ENCODE measurements around the gene MTMR3.

MTMR3 gene

GRCh38 chr22:30017375-30018223 lies 134.6 kb downstream of the MTMR3 start:
- peaks cover 81 to 96% of the 10 kb centered on the region in 2 donors for H3K36me3 ChIP-seq (ENCODE audit: control insufficient read depth in 1 of 2, insufficient read depth in 2 of 2, low read length in 2 of 2)
- no peak overlapping the region for H3K27ac ChIP-seq (ENCODE audit: low read length)
- no peaks in the 10 kb centered on the region for H3K9me3 ChIP-seq (ENCODE audit: control insufficient read depth in 1 of 2, low read length in 2 of 2)

GRCh38 chr22:30020511-30020910 lies 137.5 kb downstream of the MTMR3 start:
- Histone ChIP-seq H3K36me3 (ENCODE audit: control insufficient read depth in 1 of 2, insufficient read depth in 2 of 2, low read length in 2 of 2) (peaks cover 90 to 93% of the 10 kb centered on the region in 2 donors), H3K4me1 (ENCODE audit: control insufficient read depth in 1 of 2, insufficient read depth in 2 of 2, low read length in 2 of 2) (no peaks in the 10 kb centered on the region), H3K27ac (ENCODE audit: low read length) (no peak overlapping the region)

More at GRCh38 chr22:30017375-30018223, 134.6 kb downstream of the MTMR3 start:
- Histone ChIP-seq H3K4me3 (ENCODE audit: low read depth in 1 of 2, low read length in 2 of 2) (no peak overlapping the region), H3K27me3 (ENCODE audit: low read depth, low read length) (no peaks in the 10 kb centered on the region), H3K4me1 (ENCODE audit: control insufficient read depth in 1 of 2, insufficient read depth in 2 of 2, low read length in 2 of 2) (no peaks in the 10 kb centered on the region)

DNA sequence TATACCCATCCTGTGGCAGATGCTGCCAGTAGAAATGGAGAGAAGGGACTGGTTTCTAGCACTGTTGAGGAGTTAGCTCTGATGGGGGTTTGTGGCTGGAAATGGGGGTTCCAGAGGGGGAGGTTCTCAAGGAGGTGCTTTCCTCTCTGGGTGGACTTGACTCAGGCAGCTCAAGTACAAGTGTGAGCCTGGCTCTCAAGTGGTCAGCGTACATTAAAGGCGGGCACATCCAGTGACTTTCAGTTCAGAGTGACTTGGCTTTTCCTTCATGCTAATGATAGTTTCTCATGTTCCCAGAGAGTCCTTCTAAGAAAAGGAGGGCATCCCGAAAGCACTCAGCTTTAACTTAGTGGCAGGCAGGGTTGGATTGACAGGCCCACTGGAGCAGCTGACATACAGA lies 138.4 kb downstream of the MTMR3 start:
- no peaks in the 10 kb centered on the region for H3K27me3 ChIP-seq (ENCODE audit: low read depth, low read length)
- peaks cover 90 to 93% of the 10 kb centered on the region in 2 donors for H3K36me3 ChIP-seq (ENCODE audit: control insufficient read depth in 1 of 2, insufficient read depth in 2 of 2, low read length in 2 of 2)
- H3K27ac ChIP-seq (ENCODE audit: low read length): no peak overlapping the region
- H3K4me3 ChIP-seq (ENCODE audit: low read depth in 1 of 2, low read length in 2 of 2): no peak overlapping the region
- no peaks in the 10 kb centered on the region for H3K9me3 ChIP-seq (ENCODE audit: control insufficient read depth in 1 of 2, low read length in 2 of 2)
- H3K4me1 ChIP-seq (ENCODE audit: control insufficient read depth in 1 of 2, insufficient read depth in 2 of 2, low read length in 2 of 2): no peaks in the 10 kb centered on the region

More at GRCh38 chr22:30020511-30020910, 137.5 kb downstream of the MTMR3 start:
- Histone ChIP-seq H3K4me3 (ENCODE audit: low read depth in 1 of 2, low read length in 2 of 2) (no peak overlapping the region), H3K9me3 (ENCODE audit: control insufficient read depth in 1 of 2, low read length in 2 of 2) (no peaks in the 10 kb centered on the region), H3K27me3 (ENCODE audit: low read depth, low read length) (no peaks in the 10 kb centered on the region)

GRCh38 chr22:30021881-30022619 lies 139.1 kb downstream of the MTMR3 start:
- peaks cover 90 to 93% of the 10 kb centered on the region in 2 donors for H3K36me3 ChIP-seq (ENCODE audit: control insufficient read depth in 1 of 2, insufficient read depth in 2 of 2, low read length in 2 of 2)
- no peak overlapping the region for H3K4me3 ChIP-seq (ENCODE audit: low read depth in 1 of 2, low read length in 2 of 2)
- H3K9me3 ChIP-seq (ENCODE audit: control insufficient read depth in 1 of 2, low read length in 2 of 2): no peaks in the 10 kb centered on the region
- no peaks in the 10 kb centered on the region for H3K4me1 ChIP-seq (ENCODE audit: control insufficient read depth in 1 of 2, insufficient read depth in 2 of 2, low read length in 2 of 2)
- no peaks in the 10 kb centered on the region for H3K27me3 ChIP-seq (ENCODE audit: low read depth, low read length)
- H3K27ac ChIP-seq (ENCODE audit: low read length): no peak overlapping the region

DNA sequence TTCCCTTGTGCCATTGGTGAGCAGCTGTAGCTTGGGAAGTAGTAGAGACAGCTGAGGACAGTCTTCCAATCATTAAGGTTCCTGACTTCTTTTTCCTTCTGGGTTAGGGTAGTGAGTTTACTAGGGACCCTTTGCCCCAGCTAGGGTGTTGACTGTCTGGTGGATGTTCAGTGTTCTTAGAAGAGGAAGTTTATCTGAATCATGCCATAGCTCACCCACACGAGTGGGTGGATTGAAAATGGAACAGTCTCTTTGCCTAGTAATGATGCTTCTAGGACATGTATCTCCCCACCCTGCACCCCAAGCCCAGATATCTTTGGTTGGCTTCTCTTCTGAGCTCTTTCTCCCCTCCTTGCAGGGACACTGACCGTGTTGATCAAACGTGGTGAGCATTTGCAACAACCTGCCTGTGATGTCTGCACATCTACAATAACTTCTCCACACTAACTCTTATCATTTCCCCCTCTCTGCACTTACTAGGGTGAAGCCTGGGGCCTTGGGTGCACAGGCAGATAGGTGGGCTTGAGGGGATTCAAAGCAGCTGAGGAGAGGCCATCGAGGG lies 140.2 kb downstream of the MTMR3 start:
- H3K27me3 ChIP-seq (ENCODE audit: low read depth, low read length): no peaks in the 10 kb centered on the region
- no peaks in the 10 kb centered on the region for H3K9me3 ChIP-seq (ENCODE audit: control insufficient read depth in 1 of 2, low read length in 2 of 2)
- H3K27ac ChIP-seq (ENCODE audit: low read length): no peak overlapping the region
- H3K4me3 ChIP-seq (ENCODE audit: low read depth in 1 of 2, low read length in 2 of 2): no peak overlapping the region
- peaks cover 81 to 88% of the 10 kb centered on the region in 2 donors for H3K36me3 ChIP-seq (ENCODE audit: control insufficient read depth in 1 of 2, insufficient read depth in 2 of 2, low read length in 2 of 2)
- H3K4me1 ChIP-seq (ENCODE audit: control insufficient read depth in 1 of 2, insufficient read depth in 2 of 2, low read length in 2 of 2): no peaks in the 10 kb centered on the region

GRCh38 chr22:30024231-30024630 lies 141.3 kb downstream of the MTMR3 start:
- Histone ChIP-seq H3K4me1 (ENCODE audit: control insufficient read depth in 1 of 2, insufficient read depth in 2 of 2, low read length in 2 of 2) (no peaks in the 10 kb centered on the region), H3K4me3 (ENCODE audit: low read depth in 1 of 2, low read length in 2 of 2) (no peak overlapping the region), H3K27ac (ENCODE audit: low read length) (no peak overlapping the region), H3K9me3 (ENCODE audit: control insufficient read depth in 1 of 2, low read length in 2 of 2) (no peaks in the 10 kb centered on the region), H3K27me3 (ENCODE audit: low read depth, low read length) (no peaks in the 10 kb centered on the region), H3K36me3 (ENCODE audit: control insufficient read depth in 1 of 2, insufficient read depth in 2 of 2, low read length in 2 of 2) (peaks cover 75 to 89% of the 10 kb centered on the region in 2 donors)

DNA sequence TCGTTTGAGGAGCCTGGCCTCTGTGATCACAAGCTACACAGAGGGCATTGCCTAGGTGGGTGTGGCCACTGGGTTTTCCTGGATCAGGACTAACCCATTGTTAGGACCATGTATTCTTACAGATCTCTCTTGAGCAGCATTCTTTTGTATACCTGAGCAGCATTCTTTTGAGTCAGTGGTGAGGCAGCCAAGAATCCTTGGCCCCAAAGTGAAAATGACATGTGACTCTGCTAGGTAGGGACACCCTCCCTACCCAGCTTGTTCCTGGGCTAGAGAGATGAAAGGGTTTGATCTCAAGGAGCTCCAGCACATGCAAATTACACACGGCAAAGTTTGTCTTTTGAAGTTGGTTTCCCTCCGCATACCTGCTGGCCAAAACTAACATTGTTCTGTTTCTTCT lies 142.2 kb downstream of the MTMR3 start:
- Histone ChIP-seq H3K27me3 (ENCODE audit: low read depth, low read length) (no peaks in the 10 kb centered on the region), H3K9me3 (ENCODE audit: control insufficient read depth in 1 of 2, low read length in 2 of 2) (no peaks in the 10 kb centered on the region), H3K27ac (ENCODE audit: low read length) (no peak overlapping the region), H3K4me1 (ENCODE audit: control insufficient read depth in 1 of 2, insufficient read depth in 2 of 2, low read length in 2 of 2) (no peaks in the 10 kb centered on the region), H3K36me3 (ENCODE audit: control insufficient read depth in 1 of 2, insufficient read depth in 2 of 2, low read length in 2 of 2) (peaks cover 66 to 84% of the 10 kb centered on the region in 2 donors), H3K4me3 (ENCODE audit: low read depth in 1 of 2, low read length in 2 of 2) (no peak overlapping the region)

GRCh38 chr22:30026756-30027155 lies 143.8 kb downstream of the MTMR3 start:
- Histone ChIP-seq H3K36me3 (ENCODE audit: control insufficient read depth in 1 of 2, insufficient read depth in 2 of 2, low read length in 2 of 2) (peaks cover 52 to 69% of the 10 kb centered on the region in 2 donors), H3K4me1 (ENCODE audit: control insufficient read depth in 1 of 2, insufficient read depth in 2 of 2, low read length in 2 of 2) (no peaks in the 10 kb centered on the region), H3K27me3 (ENCODE audit: low read depth, low read length) (no peaks in the 10 kb centered on the region), H3K27ac (ENCODE audit: low read length) (no peak overlapping the region), H3K4me3 (ENCODE audit: low read depth in 1 of 2, low read length in 2 of 2) (no peak overlapping the region), H3K9me3 (ENCODE audit: control insufficient read depth in 1 of 2, low read length in 2 of 2) (no peaks in the 10 kb centered on the region)

DNA sequence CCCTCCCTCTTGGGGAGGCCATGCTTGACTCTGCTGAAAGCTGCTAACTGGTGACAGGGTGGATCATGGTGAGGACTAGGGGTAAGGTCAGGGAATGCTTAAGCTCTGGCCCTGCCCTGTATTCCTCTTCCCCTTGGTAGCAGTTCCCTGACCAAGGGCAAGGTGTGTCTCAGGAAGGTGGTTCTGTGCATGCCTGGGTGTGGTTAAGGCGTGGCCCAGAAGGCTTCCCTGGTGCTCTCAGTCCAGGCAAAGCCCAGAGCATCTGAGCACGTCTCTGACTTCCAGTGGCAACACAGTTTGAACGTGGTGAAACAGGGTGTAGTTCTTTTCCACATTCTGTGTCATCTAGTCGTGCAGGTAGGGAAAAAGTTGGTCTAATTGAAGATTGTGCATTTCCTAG lies 144.2 kb downstream of the MTMR3 start:
- Histone ChIP-seq H3K4me3 (ENCODE audit: low read depth in 1 of 2, low read length in 2 of 2) (no peak overlapping the region), H3K27me3 (ENCODE audit: low read depth, low read length) (no peaks in the 10 kb centered on the region), H3K27ac (ENCODE audit: low read length) (no peak overlapping the region), H3K36me3 (ENCODE audit: control insufficient read depth in 1 of 2, insufficient read depth in 2 of 2, low read length in 2 of 2) (peaks cover 48 to 65% of the 10 kb centered on the region in 2 donors), H3K9me3 (ENCODE audit: control insufficient read depth in 1 of 2, low read length in 2 of 2) (no peaks in the 10 kb centered on the region), H3K4me1 (ENCODE audit: control insufficient read depth in 1 of 2, insufficient read depth in 2 of 2, low read length in 2 of 2) (no peaks in the 10 kb centered on the region)

DNA sequence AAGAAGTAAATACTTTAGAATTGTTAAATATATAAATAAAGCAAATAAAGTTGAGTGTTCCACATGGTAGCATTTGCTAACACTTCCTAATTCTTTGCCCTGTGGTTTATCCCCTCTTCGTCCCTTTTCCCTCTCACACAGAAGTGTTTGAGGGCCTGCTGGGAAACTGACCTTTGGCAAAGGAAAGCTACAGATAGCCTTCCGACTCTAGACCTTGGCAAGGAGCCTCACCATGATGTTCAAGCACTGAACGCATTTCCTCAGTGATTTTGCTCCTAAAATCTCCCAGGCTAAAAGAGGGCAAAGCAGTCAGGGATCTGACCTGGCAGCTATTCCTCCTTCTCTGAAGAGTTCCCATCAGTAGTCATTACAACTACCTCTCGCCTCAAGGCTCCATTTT lies 144.8 kb downstream of the MTMR3 start:
- H3K27ac ChIP-seq (ENCODE audit: low read length): no peak overlapping the region
- H3K9me3 ChIP-seq (ENCODE audit: control insufficient read depth in 1 of 2, low read length in 2 of 2): no peaks in the 10 kb centered on the region
- H3K27me3 ChIP-seq (ENCODE audit: low read depth, low read length): no peaks in the 10 kb centered on the region
- H3K36me3 ChIP-seq (ENCODE audit: control insufficient read depth in 1 of 2, insufficient read depth in 2 of 2, low read length in 2 of 2): peaks cover 41 to 59% of the 10 kb centered on the region in 2 donors
- H3K4me1 ChIP-seq (ENCODE audit: control insufficient read depth in 1 of 2, insufficient read depth in 2 of 2, low read length in 2 of 2): no peaks in the 10 kb centered on the region
- H3K4me3 ChIP-seq (ENCODE audit: low read depth in 1 of 2, low read length in 2 of 2): no peak overlapping the region

- Histone ChIP-seq H3K27me3 (ENCODE audit: low read depth, low read length) (no peaks in the 10 kb centered on the region), H3K4me3 (ENCODE audit: low read depth in 1 of 2, low read length in 2 of 2) (no peak overlapping the region), H3K27ac (ENCODE audit: low read length) (no peak overlapping the region), H3K36me3 (ENCODE audit: control insufficient read depth in 1 of 2, insufficient read depth in 2 of 2, low read length in 2 of 2) (peaks cover 32 to 50% of the 10 kb centered on the region in 2 donors), H3K4me1 (ENCODE audit: control insufficient read depth in 1 of 2, insufficient read depth in 2 of 2, low read length in 2 of 2) (no peaks in the 10 kb centered on the region), H3K9me3 (ENCODE audit: control insufficient read depth in 1 of 2, low read length in 2 of 2) (no peaks in the 10 kb centered on the region)
Measured at GRCh38 chr22:30028731-30029130, 145.8 kb downstream of the MTMR3 start.
